ENCODE measurements around the gene EOGT. TPM values are rescaled to one million over a fixed set of nuclear protein-coding genes. Genes with fewer than 3 reads are reported as not detected.

Gene EOGT
- total RNA-seq, 2 donors from 2014 or later = 7.9 to 13.7 TPM

GRCh38 chr3:68986496-68987208 lies 26.8 kb downstream of the EOGT start:
- Mint-ChIP-seq H3K27ac (peak overlapping the region in 1 of 2 donors; percentile 6), H3K36me3 (peaks cover 8 to 36% of the 10 kb centered on the region in 2 donors), H3K9me3 (no peaks in the 10 kb centered on the region)
- ATAC-seq (peak; percentile 47 to 77), DNase-seq (ENCODE audit: low spot score in 2 of 2) (no peak)

GRCh38 chr3:68985146-68985790 lies 28.2 kb downstream of the EOGT start:
- peaks cover 8 to 36% of the 10 kb centered on the region in 2 donors for H3K36me3 Mint-ChIP-seq
- DNase-seq (ENCODE audit: low spot score in 2 of 2) (no peak), ATAC-seq (no peak)
- peak overlapping the region in 1 of 2 donors; percentile 45 for H3K27ac Mint-ChIP-seq
- H3K9me3 Mint-ChIP-seq = no peaks in the 10 kb centered on the region

GRCh38 chr3:68984011-68984530 lies 29.4 kb downstream of the EOGT start:
- Mint-ChIP-seq H3K36me3 (peaks cover 8 to 36% of the 10 kb centered on the region in 2 donors), H3K27ac (no peak overlapping the region), H3K9me3 (no peaks in the 10 kb centered on the region)
- DNase-seq (ENCODE audit: low spot score in 2 of 2) (no peak), ATAC-seq (no peak)

GRCh38 chr3:68977486-68978167 lies 35.9 kb downstream of the EOGT start:
- Mint-ChIP-seq H3K9me3 (no peaks in the 10 kb centered on the region), H3K36me3 (no peaks in the 10 kb centered on the region), H3K27ac (no peak overlapping the region)
- DNase-seq (ENCODE audit: low spot score in 2 of 2) (no peak), ATAC-seq (no peak)

GRCh38 chr3:68974711-68975110 lies 38.8 kb downstream of the EOGT start:
- H3K27ac Mint-ChIP-seq = no peak overlapping the region
- no peaks in the 10 kb centered on the region for H3K9me3 Mint-ChIP-seq
- no peak for ATAC-seq
- H3K36me3 Mint-ChIP-seq = no peaks in the 10 kb centered on the region
- no peak for DNase-seq (ENCODE audit: low spot score in 2 of 2)

GRCh38 chr3:68973639-68974038 lies 39.8 kb downstream of the EOGT start:
- no peak for DNase-seq (ENCODE audit: low spot score in 2 of 2)
- Mint-ChIP-seq H3K9me3 (no peaks in the 10 kb centered on the region), H3K36me3 (no peaks in the 10 kb centered on the region), H3K27ac (peak overlapping the region in 1 of 2 donors; percentile 13)
- peak in 1 of 2 donors; percentile 18 for ATAC-seq

GRCh38 chr3:68972358-68972979 lies 41.0 kb downstream of the EOGT start:
- ATAC-seq = peak; percentile 37 to 69
- Mint-ChIP-seq H3K36me3 (no peaks in the 10 kb centered on the region), H3K9me3 (no peaks in the 10 kb centered on the region), H3K27ac (no peak overlapping the region)
- peak in 1 of 2 donors; percentile 32 for DNase-seq (ENCODE audit: low spot score in 2 of 2)

- H3K9me3 Mint-ChIP-seq = no peaks in the 10 kb centered on the region
- no peak overlapping the region for H3K27ac Mint-ChIP-seq
- H3K36me3 Mint-ChIP-seq = no peaks in the 10 kb centered on the region
- no peak for DNase-seq (ENCODE audit: low spot score in 2 of 2)
- no peak for ATAC-seq
These were observed 48.8 kb downstream of the EOGT start for GRCh38 chr3:68964694-68965093.

- no peak for DNase-seq (ENCODE audit: low spot score in 2 of 2)
- no peaks in the 10 kb centered on the region for H3K9me3 Mint-ChIP-seq
- no peak for ATAC-seq
- H3K36me3 Mint-ChIP-seq = no peaks in the 10 kb centered on the region
- no peak overlapping the region for H3K27ac Mint-ChIP-seq
These were observed 49.6 kb downstream of the EOGT start for GRCh38 chr3:68963891-68964290.

- ATAC-seq (no peak), DNase-seq (ENCODE audit: low spot score in 2 of 2) (no peak)
- Mint-ChIP-seq H3K27ac (no peak overlapping the region), H3K36me3 (no peaks in the 10 kb centered on the region), H3K9me3 (no peaks in the 10 kb centered on the region)
These were observed 50.1 kb downstream of the EOGT start for GRCh38 chr3:68963376-68963775.

- no peaks in the 10 kb centered on the region for H3K9me3 Mint-ChIP-seq
- no peak overlapping the region for H3K27ac Mint-ChIP-seq
- DNase-seq (ENCODE audit: low spot score in 2 of 2) (no peak), ATAC-seq (no peak)
- H3K36me3 Mint-ChIP-seq = no peaks in the 10 kb centered on the region
These were observed 54.6 kb downstream of the EOGT start for GRCh38 chr3:68958932-68959331.

GRCh38 chr3:68957895-68958294 lies 55.6 kb downstream of the EOGT start:
- H3K27ac Mint-ChIP-seq = no peak overlapping the region
- no peaks in the 10 kb centered on the region for H3K9me3 Mint-ChIP-seq
- H3K36me3 Mint-ChIP-seq = no peaks in the 10 kb centered on the region
- DNase-seq (ENCODE audit: low spot score in 2 of 2) (no peak), ATAC-seq (no peak)

- Mint-ChIP-seq H3K36me3 (no peaks in the 10 kb centered on the region), H3K9me3 (no peaks in the 10 kb centered on the region), H3K27ac (no peak overlapping the region)
- DNase-seq (ENCODE audit: low spot score in 2 of 2) (no peak), ATAC-seq (no peak)
These were observed 59.6 kb downstream of the EOGT start for GRCh38 chr3:68953816-68954444.

- DNase-seq (ENCODE audit: low spot score in 2 of 2) (no peak), ATAC-seq (no peak)
- H3K36me3 Mint-ChIP-seq = no peaks in the 10 kb centered on the region
- H3K9me3 Mint-ChIP-seq = no peaks in the 10 kb centered on the region
- no peak overlapping the region for H3K27ac Mint-ChIP-seq
These were observed 68.3 kb downstream of the EOGT start for GRCh38 chr3:68945225-68945624.

GRCh38 chr3:68943753-68944500 lies 69.6 kb downstream of the EOGT start:
- Mint-ChIP-seq H3K36me3 (no peaks in the 10 kb centered on the region), H3K27ac (no peak overlapping the region), H3K9me3 (no peaks in the 10 kb centered on the region)
- no peak for ATAC-seq
- no peak for DNase-seq (ENCODE audit: low spot score in 2 of 2)

GRCh38 chr3:68941055-68941454 lies 72.4 kb downstream of the EOGT start:
- H3K36me3 Mint-ChIP-seq = no peaks in the 10 kb centered on the region
- no peak overlapping the region for H3K27ac Mint-ChIP-seq
- ATAC-seq = no peak
- no peaks in the 10 kb centered on the region for H3K9me3 Mint-ChIP-seq
- DNase-seq (ENCODE audit: low spot score in 2 of 2) = no peak

Measured in activated naive CD4-positive, alpha-beta T cell treated with anti-CD3 and anti-CD28 coated beads, Interleukin-2, amount 50 U/mL, for 72 hours (primary cell).